Body of pancreas (tissue), 4 donors: ENCODE data around the gene ZEB2.

Experiments
- POLR2A ChIP-seq, 3 donors: fragments of 450-650 bp; IDR thresholded peaks; one replicate each; pipeline ENCODE4 v1.6.1; 2016; ENCODE audit warnings: antibody characterized with exemption in 3 of 3, mild to moderate bottlenecking in 2 of 3
- TF ChIP-seq, protein P1 (sequence below), 7 experiments: fragments of 450-650 bp in 4 of 7; fragments of 200-600 bp in 3 of 7; sonication (generic) in 3 of 7; IDR thresholded peaks; one replicate each; pipeline ENCODE4 v1.5.1; 2016 to 2019; ENCODE audit warnings: antibody characterized with exemption in 7 of 7

DNA sequence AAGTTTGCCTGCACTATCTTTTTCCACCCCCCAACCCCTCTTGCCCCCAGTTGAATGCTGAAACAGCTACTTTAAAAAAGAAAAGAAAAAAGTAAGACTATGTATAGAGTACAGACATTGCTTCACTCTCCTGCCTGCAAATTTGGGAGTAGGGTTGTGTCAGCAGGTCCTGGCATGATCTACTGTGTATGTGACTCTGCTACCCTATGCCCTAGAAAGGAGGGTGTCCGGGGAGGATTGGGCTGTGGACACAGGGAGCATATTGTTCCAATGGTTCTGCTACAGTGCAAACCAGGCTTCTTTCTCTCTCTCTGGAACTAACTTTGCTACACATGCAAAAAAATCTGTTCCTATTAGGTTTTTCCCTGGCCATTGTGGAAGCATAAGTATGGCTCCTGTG lies 9.9 kb upstream of the ZEB2 start:
- TF ChIP-seq POLR2A (IDR thresholded peaks at IDR 0.05): no peak
- TF ChIP-seq, protein P1, sequence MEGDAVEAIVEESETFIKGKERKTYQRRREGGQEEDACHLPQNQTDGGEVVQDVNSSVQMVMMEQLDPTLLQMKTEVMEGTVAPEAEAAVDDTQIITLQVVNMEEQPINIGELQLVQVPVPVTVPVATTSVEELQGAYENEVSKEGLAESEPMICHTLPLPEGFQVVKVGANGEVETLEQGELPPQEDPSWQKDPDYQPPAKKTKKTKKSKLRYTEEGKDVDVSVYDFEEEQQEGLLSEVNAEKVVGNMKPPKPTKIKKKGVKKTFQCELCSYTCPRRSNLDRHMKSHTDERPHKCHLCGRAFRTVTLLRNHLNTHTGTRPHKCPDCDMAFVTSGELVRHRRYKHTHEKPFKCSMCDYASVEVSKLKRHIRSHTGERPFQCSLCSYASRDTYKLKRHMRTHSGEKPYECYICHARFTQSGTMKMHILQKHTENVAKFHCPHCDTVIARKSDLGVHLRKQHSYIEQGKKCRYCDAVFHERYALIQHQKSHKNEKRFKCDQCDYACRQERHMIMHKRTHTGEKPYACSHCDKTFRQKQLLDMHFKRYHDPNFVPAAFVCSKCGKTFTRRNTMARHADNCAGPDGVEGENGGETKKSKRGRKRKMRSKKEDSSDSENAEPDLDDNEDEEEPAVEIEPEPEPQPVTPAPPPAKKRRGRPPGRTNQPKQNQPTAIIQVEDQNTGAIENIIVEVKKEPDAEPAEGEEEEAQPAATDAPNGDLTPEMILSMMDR (IDR thresholded peaks at IDR 0.05): no peak
